IPS-NIHi7 (cell line): Measurements from ENCODE around the gene C19orf73.

ENCODE experiments used
- DNase-seq: peaks from one replicate; pipeline ENCODE4 v3.0.0; 2012; ENCODE audit warnings: mixed read lengths; ENCODE audit errors: extremely low spot score

Gene C19orf73

DNA sequence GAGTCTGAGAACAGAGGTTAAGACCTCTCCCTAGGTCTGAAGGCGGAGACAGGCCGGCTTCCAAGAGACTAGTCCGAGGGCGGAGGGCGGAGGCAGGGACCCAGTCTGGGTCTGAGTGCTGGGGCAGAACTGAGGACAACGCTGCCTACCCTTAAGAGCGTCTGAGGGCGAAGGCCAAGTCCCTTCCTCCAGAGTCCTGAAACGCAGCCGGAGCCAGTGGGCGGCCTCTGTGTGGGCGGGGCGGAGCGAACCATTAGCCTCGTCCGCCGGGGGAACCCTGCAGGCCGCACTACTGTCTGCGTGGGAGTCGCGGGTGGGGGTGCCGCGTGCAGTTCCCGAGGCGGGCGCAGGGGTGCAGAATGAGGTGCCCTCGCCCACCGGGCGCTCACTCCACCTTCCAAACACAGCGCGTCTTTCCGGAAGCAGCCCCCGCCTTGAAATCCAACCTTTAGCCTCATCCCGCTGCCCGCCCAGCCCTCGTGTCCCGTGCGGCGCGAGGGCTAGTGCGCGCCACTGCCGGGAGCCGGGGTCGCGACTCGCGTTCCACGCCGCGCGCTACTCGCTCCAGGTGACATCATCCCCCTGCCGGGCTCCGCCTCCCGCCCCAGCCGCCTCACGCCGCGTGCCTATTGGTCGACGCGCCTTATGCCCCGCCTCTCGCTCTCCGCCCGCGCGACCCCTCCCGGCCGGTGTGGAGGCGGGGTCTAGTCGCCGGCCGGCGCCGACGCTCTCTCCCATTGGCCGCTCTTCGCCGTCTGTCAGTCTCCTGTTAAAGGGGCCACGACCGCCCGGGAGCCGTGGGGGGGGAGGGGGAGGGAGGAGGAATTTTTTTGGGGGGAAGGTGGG, at the start of gene C19orf73:
TSS of gene C19orf73 (minus strand) at position 579 of the 846 bp plus-strand sequence. CDS start at position 458, 121 bp downstream.
- peak; percentile 94 for DNase-seq

GRCh38 chr19:49168421-49168820, 49.5 kb upstream of the C19orf73 start:
- DNase-seq, result no peak

DNA sequence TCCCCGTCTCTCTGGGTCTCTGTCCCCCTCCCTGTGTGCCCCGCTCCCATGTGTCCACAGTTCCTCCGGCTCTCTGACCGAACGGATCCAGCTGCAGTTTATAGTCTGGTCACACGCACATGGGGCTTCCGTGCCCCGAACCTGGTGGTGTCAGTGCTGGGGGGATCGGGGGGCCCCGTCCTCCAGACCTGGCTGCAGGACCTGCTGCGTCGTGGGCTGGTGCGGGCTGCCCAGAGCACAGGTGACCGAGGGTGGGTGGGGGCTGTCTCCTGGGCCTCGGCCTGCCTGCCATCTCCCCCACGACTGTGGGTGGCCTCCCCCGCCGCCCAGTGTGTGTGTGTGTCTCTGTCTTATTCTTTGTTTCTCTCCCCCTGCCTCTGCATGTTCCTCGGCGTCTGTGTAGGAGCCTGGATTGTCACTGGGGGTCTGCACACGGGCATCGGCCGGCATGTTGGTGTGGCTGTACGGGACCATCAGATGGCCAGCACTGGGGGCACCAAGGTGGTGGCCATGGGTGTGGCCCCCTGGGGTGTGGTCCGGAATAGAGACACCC, 49.0 kb upstream of the C19orf73 start:
- DNase-seq, result no peak

- DNase-seq, result peak; percentile 56
These were observed 46.9 kb upstream of the C19orf73 start for GRCh38 chr19:49165865-49166301.

DNA sequence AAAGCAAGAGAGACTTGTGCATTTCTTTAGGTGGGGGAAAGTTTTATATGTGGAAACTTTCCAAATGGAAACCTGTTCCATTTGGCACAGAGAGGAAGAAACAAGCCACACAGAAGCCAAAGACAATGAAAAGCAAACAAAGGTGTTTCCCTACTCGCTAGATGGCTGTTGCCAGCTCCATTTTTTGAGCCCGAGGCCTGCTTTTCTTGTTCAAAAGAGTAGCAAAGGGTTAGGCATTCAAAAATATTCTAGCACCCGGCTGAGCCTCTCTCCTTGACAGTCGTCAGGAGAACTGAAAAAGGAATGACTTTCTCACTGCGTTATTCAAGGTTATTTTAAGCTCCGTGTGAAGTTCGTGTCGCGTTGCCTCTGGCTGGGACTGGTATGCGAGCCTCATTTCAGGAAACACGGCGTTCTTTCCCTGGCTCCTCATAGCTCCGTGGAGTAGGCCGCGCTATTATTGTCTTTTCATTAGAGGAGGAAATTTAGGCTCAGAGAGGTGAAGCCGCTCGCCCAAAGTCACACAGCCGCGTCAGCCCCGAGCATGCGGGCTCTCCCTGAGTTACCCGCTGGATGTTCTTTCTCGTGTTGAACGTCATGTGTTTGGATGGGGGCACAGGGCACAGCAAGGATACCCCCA, 46.3 kb upstream of the C19orf73 start:
- no peak for DNase-seq

DNA sequence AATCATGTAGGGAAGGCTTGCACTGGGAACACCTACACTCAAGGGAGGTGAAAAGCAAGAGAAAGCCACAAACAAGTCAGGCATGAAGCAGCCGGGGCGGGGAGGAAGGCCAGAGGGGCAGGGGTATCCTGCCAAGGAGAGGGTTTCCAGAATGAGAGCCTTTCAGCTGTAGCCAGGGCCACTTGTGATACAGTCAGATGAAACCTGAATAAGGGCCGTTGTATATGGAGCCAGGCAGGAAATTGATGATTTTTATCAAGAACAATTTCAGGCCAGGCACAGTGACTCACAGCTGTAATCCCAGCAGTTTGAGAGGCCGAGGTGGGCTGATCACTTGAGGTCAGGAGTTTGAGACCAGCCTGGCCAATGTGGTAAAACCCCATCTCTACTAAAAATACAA, 43.0 kb upstream of the C19orf73 start:
- no peak for DNase-seq

- no peak for DNase-seq
These were observed 41.7 kb upstream of the C19orf73 start for GRCh38 chr19:49160450-49161189.

GRCh38 chr19:49157445-49158224, 38.7 kb upstream of the C19orf73 start, which contains the start of gene TRPM4:
Gene TRPM4, plus strand, starts transcription at chr19:49157792. Its CDS starts 75 bp downstream, at chr19:49157867.
- DNase-seq, result peak; percentile 92

DNA sequence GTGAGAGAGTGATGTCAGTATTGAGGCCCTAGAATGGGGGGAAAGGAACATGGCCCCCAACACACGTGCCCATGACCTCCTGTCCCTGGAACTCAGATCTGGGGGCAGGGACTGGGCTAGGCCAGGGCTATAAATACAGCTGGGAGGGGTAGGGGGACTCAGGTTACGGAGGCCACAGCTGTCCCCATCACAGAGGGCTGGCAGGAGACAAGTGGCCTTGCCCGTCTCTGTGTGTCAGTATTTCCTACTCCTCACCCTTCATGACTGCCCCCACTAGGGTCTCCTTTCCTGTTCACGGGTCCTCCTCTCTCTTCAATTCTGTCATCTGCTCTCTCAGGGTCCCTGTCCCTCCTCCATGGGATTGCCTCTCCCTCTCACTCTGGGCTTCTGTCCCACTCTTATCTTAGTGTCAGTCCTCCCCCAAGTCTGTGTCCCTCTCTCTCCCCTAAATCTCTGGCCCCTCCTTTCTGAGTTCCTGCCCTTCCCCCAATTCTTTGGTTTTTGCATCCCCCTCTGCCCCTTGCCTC, 36.9 kb upstream of the C19orf73 start:
- no peak for DNase-seq

DNA sequence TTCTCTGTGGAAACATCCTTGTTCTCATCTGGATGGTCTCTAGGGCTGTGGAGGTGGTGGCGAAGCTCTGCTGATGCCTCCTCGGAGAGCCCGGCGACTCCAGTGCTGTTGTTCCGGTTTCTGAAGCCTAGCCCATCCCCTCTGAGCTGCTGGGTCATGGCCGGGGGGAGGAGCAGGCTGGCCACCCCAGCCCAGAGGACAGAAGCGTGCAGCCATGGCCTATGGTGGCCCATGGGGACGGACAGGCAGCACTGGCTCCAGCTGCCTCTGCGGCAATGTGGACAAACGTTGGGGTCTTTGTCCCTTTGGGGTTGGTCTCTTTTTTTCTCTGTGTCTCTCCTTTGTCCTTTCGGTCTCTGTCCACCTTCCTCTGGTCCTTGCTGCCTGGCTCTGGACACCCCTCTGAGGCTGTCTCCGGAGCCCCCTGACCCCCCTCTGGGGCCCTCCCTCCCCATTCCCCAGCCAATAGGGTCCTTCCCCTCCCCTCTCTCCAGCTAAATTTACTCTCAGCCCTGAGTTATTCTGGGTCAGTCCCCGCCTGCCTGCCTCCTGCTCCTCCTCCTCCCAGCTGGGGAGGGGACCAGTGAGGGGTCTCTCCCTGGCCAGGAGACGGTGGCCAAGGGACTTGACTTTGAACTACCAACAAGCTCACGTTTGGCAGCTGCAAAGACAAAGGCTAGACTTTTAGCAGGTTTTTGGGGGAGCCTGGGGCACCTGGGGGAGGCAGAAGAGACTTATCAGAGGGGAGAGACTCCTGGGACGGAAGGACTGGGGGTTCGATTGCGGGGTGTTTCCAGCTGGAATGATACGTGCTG, 36.3 kb upstream of the C19orf73 start, which contains the start of gene HRC:
TSS of gene HRC (minus strand) at position 392 of the 815 bp plus-strand sequence. CDS start at position 233, 159 bp downstream.
- DNase-seq, result no peak

DNA sequence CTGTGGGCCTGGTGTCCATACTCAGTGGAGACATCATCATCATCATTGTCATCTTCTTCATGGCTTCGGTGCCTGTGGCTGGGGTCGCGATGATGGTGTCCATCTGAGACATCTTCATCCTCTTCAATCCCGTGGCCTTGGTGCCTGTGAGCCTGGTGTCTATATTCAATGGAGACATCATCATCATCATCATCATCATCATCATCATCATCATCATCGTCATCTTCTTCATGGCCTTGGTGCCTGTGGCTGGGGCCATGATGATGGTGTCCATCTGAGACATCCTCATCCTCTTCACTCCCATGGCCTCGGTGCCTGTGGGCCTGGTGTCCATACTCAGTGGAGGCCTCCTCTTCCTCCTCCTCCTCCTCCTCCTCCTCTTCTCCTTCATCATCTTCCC, 35.3 kb upstream of the C19orf73 start:
- no peak for DNase-seq

DNA sequence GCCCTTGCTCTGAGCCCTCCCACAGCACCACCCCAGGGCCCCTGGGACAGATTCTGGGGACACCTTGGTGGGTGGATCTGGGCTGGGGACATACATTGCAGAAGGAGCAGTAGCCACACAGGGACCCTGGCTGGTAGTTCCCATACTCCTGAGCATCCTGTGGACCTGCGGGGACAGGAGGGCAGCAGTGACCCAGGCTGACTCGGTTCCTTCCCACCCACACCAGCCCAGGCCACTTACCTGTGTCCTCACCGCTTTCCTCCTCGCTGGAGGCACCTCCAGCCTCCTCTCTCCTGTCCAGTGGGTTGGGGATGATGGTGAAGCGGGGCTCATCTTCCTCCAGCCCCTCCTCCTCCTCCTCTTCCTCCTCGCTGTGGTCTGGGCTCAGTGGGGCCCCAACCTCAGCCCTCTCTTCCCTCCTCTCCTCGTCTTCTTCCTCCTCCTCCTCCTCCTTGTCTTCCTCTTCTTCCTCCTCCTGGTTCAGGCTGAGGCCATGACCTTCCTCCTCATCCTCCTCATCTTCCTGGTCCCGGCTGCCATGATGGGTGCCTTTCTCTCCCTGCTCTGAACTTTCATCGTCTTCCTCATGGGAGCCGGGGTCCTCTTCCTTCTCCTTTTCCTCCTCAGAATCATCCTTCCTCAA, 34.3 kb upstream of the C19orf73 start:
- DNase-seq, result no peak

DNA sequence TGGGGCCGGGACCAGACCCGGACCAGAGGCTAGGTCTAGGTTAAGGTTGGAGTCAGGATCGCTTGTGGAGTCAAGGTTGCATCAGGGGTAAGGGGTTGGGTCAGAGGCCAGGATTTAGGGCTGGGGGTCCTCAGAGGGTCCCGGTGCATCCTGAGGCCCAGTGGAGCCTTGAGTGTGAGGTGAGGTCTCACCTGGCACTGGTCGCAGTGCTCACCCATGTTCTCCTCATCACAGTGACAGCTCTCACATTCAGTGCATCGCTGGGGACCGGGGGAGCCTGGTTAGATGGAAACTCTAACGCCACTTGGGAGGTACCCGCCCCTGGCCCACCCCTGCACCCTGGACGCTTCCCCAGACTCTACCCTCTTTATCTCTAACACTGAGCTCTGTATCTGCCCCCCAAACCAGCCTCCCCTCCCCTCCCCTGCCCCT, 33.2 kb upstream of the C19orf73 start:
- DNase-seq, result no peak

DNA sequence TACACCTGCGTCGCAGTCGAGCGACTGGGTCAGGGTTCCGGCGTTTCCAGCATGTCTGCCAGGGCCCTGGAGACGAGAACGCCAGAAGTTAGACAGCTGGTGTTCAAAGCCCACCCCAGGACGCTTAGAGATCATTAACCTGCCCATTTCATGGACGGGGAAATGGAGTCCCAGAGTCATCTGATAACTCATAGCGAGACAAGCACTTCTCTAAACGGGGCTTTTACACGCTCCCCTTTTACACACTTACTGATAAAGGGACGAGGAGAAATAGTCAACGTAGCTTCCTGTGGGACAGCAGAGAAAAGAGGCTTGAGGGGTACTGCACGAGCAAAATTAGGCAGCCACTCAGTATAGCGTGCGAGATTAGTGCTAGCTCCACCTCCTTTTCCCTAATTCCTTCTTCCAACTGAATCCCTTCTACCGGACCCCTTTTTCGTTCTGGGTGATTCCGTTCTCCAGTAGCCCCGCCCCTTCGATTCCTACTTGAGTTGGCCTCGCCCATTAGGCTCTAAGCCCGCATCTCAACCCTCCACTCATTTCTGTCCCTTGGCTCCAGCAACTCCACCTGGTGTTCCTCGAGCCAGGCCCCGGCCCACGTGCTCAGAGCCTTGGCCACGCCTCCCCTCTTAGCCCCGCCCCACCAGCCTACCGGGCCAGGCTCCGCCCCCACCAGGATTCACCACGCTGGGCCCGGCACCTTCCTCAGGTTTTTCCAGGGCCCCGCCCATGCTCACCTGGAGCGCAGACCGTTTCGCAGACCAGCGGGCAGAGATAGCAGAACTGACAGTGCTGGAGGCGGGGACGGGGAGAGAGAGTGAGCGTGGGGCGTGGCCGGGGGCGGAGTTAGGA, 32.5 kb upstream of the C19orf73 start:
- DNase-seq, result peak; percentile 91

DNA sequence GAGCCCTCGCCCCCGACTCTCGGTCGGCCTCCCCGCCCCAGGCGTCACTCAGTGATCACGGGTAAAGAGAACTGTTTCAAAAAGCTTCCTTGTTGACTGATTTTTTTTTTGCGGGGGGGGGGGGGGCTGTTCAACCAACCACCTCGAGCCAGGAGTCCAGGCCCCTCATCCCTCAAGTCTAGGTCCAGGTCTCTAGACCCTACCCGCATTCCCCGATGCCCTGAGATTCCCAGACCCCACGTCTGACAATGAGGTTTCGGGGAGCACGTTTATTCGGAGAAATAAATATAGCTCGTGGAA, 32.0 kb upstream of the C19orf73 start:
- peak; percentile 6 for DNase-seq

GRCh38 chr19:49150106-49150943, 31.4 kb upstream of the C19orf73 start:
- DNase-seq, result peak; percentile 74

DNA sequence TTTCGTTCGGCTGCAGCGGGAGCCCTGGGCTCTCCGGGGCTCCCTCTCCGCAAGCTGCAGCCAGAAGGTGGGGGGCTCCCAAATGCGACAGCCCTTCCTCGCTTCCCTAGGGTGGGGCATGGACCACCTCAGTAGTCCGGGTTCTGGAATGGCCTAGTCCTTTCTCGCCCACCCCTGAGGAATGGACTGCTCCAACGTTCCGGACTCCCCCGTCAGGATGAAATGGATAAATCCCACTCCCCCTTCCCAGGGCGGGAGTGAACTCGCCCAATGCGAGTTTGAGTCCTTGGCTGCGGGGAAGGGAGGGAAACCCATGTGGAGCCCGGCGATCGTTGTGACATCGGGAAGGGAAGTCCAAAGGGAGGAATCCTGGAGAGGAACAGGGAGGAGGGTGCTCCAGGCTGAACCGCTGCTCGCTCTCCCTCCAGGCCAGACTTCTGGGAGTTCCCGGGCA, 30.7 kb upstream of the C19orf73 start:
- peak; percentile 46 for DNase-seq
